ENCODE measurements around the gene NOL9. TPM values are rescaled to one million over a fixed set of nuclear protein-coding genes. Genes with fewer than 3 reads are reported as not detected.
A peak's percentile ranks its signal among the peaks of the same experiment; 100 is the strongest.

Gene NOL9
- total and polyA plus RNA-seq, 2 of the 13 experiments (the other 11 are each of a cell fraction or from before 2014, with no cell fraction given): 18.0 to 24.7 TPM

DNA sequence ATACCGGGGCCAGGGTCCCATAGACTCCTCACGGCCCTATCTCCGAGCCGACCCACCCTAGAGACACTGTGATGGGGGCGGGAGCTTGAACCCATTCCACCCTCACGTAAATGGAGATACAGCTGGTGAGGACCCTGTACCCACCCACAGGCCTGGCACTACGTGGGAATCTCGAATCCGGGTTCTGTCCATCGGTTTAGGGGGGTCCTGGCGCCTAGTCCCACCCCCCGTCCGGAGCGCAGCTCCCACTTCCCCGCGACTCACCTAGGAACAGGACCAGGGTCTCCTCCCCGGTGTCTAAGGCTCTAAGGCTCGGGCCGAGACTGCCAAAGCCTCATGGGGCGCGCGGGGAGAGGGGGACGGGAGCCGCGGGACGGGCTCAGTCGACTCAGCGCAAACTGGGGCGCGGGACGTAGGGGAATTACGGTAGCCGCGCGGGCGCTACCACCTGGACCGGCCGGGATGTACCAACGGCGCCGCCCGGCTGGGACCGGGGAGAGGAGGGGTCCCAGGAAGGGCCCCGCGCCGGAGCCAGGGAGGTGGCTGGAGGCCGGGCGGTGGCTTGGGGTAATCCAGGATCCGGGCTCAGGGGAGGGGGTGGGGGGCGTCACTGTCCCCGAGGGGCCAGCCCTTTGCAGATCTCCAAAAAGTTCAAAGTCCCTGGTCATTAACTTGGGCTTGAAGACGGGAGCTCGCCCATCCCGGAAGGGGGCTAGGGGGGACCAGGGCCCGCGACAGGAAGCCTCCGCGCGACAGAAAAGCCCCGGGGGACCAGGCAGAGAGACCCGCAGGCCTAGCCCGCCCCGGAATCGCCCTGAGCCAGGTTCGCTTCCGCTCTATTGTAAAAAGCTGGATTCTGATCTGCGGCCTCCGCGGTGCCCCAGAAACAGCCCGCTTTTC, 63.9 kb downstream of the NOL9 start (continued):
- TF ChIP-seq, protein P1, sequence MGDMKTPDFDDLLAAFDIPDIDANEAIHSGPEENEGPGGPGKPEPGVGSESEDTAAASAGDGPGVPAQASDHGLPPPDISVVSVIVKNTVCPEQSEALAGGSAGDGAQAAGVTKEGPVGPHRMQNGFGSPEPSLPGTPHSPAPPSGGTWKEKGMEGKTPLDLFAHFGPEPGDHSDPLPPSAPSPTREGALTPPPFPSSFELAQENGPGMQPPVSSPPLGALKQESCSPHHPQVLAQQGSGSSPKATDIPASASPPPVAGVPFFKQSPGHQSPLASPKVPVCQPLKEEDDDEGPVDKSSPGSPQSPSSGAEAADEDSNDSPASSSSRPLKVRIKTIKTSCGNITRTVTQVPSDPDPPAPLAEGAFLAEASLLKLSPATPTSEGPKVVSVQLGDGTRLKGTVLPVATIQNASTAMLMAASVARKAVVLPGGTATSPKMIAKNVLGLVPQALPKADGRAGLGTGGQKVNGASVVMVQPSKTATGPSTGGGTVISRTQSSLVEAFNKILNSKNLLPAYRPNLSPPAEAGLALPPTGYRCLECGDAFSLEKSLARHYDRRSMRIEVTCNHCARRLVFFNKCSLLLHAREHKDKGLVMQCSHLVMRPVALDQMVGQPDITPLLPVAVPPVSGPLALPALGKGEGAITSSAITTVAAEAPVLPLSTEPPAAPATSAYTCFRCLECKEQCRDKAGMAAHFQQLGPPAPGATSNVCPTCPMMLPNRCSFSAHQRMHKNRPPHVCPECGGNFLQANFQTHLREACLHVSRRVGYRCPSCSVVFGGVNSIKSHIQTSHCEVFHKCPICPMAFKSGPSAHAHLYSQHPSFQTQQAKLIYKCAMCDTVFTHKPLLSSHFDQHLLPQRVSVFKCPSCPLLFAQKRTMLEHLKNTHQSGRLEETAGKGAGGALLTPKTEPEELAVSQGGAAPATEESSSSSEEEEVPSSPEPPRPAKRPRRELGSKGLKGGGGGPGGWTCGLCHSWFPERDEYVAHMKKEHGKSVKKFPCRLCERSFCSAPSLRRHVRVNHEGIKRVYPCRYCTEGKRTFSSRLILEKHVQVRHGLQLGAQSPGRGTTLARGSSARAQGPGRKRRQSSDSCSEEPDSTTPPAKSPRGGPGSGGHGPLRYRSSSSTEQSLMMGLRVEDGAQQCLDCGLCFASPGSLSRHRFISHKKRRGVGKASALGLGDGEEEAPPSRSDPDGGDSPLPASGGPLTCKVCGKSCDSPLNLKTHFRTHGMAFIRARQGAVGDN (CRISPR knock-in tag; IDR thresholded peaks at IDR 0.05): peak; percentile 67
- TF ChIP-seq CBX2 (IDR thresholded peaks at IDR 0.05; ENCODE audit: low read depth, low read length) (no peak), CBX2 (CRISPR knock-in tag; IDR thresholded peaks at IDR 0.05; ENCODE audit: low read depth) (no peak), NFIB (CRISPR knock-in tag; IDR thresholded peaks at IDR 0.05; ENCODE audit: borderline replicate concordance) (no peak), TOPORS (CRISPR knock-in tag; IDR thresholded peaks at IDR 0.05) (peak; percentile 59; the same call in 1 of the 2 replicates), ZNF235 (CRISPR knock-in tag; IDR thresholded peaks at IDR 0.05; ENCODE audit: borderline replicate concordance) (no peak), MEIS1 (CRISPR knock-in tag; IDR thresholded peaks at IDR 0.05; ENCODE audit: borderline replicate concordance) (peak; percentile 61; the same call in 1 of the 2 replicates), MED13 (CRISPR knock-in tag; IDR thresholded peaks at IDR 0.05) (peak; percentile 82), CEBPG (CRISPR knock-in tag; IDR thresholded peaks at IDR 0.05) (0 out of 2 replicates have a peak, but pooled peaks have one; percentile 12), MED8 (CRISPR knock-in tag; IDR thresholded peaks at IDR 0.05; ENCODE audit: insufficient replicate concordance) (no peak), SRSF1 (optimal IDR thresholded peaks at IDR 0.05; ENCODE audit: low read depth, low read length) (peak; percentile 72), KDM1A (CRISPR knock-in tag; IDR thresholded peaks at IDR 0.05) (0 out of 2 replicates have a peak, but pooled peaks have one; percentile 25), MAF1 (CRISPR knock-in tag; IDR thresholded peaks at IDR 0.05; ENCODE audit: borderline replicate concordance) (no peak), NFKB2 (CRISPR knock-in tag; IDR thresholded peaks at IDR 0.05; ENCODE audit: borderline replicate concordance) (peak; percentile 35; the same call in 1 of the 2 replicates), ZNF720 (CRISPR knock-in tag; IDR thresholded peaks at IDR 0.05) (no peak), ZNF264 (CRISPR knock-in tag; IDR thresholded peaks at IDR 0.05) (no peak), ETV6 (CRISPR knock-in tag; conservative IDR thresholded peaks at IDR 0.05) (no peak), ZFP91 (CRISPR knock-in tag; IDR thresholded peaks at IDR 0.05; ENCODE audit: borderline replicate concordance) (peak; percentile 73; the same call in 1 of the 2 replicates), U2AF2 (IDR thresholded peaks at IDR 0.05; ENCODE audit: low read depth, low read length) (no peak), ZBTB7A (CRISPR knock-in tag; IDR thresholded peaks at IDR 0.05) (peak; percentile 45; the same call in 1 of the 2 replicates)
- TF ChIP-seq, protein P2, sequence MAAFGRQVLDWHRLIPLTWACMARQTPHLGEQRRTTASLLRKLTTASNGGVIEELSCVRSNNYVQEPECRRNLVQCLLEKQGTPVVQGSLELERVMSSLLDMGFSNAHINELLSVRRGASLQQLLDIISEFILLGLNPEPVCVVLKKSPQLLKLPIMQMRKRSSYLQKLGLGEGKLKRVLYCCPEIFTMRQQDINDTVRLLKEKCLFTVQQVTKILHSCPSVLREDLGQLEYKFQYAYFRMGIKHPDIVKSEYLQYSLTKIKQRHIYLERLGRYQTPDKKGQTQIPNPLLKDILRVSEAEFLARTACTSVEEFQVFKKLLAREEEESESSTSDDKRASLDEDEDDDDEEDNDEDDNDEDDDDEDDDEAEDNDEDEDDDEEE (CRISPR knock-in tag; IDR thresholded peaks at IDR 0.05): 0 out of 2 replicates have a peak, but pooled peaks have one; percentile 28
